Ovary (tissue), 9 donors: ENCODE measurements around the gene RAD52. TPM values are rescaled to one million over a fixed set of nuclear protein-coding genes. Genes with fewer than 3 reads are reported as not detected.

ENCODE experiments used
- DNase-seq, 5 donors: peaks; one replicate each; pipeline ENCODE4 v3.0.0-alpha.2; 2019 to 2020
- H3K27ac ChIP-seq, 2 donors: fragments of 200-600 bp; one replicate each; pipeline versions ENCODE4 v1.5.1 to v1.8.0; 2019 to 2022
- H3K27me3 ChIP-seq: fragments of 200-600 bp; one replicate; pipeline ENCODE4 v1.8.0; 2022
- H3K36me3 ChIP-seq: fragments of 200-600 bp; sonication (generic); one replicate; pipeline ENCODE4 v1.5.1; 2019
- H3K4me1 ChIP-seq: one replicate; pipeline ENCODE4 v1.8.1; 2013; ENCODE audit warnings: mild to moderate bottlenecking, moderate library complexity; ENCODE audit not compliant: insufficient read depth
- H3K4me3 ChIP-seq: fragments of 200-600 bp; sonication (generic); one replicate; pipeline ENCODE4 v1.5.1; 2017
- H3K9me3 ChIP-seq, 2 donors: fragments of 200-600 bp in 1 of 2; sonication (generic) in 1 of 2; one replicate each; pipeline versions ENCODE4 v1.5.1 to v1.8.1; 2013 to 2019; ENCODE audit warnings: mild to moderate bottlenecking in 1 of 2, moderate library complexity in 1 of 2
- EP300 ChIP-seq: sonication (generic); formaldehyde crosslinking; IDR thresholded peaks from one replicate; pipeline ENCODE4 v1.6.1; 2017; ENCODE audit warnings: antibody characterized with exemption
- POLR2A ChIP-seq: fragments of 450-650 bp; IDR thresholded peaks from one replicate; pipeline ENCODE4 v1.6.1; 2017; ENCODE audit warnings: antibody characterized with exemption, mild to moderate bottlenecking, moderate library complexity
- WGBS, 3 donors: extraction: QIAGEN DNeasy Blood & Tissue Kit in 1 of 3; methylation state at CpG; one replicate each; pipeline versions ENCODE4 v1.1.5 to v1.1.7; 2013 to 2017; 5-methylcytosine and 5-hydroxymethylcytosine counted together
- intact Hi-C, 4 donors: fragments of 100-400 bp; cut with DNase I; formaldehyde crosslinking; loops; one replicate each; pipeline versions ENCODE4 v1.11.0 to v1.15.1; 2022 to 2023
- polyA plus RNA-seq, 2 donors: library from polyadenylated mRNA; stranded (reverse); fragments of 200-250 nt in 1 of 2; fragments of 350-450 nt in 1 of 2; fragmentation: Illumina TruSeq in 1 of 2; extraction: RNeasy Lipid Tissue Mini Kit (QIAGEN cat#74804) in 1 of 2; gene quantifications; one replicate each; pipeline ENCODE4 v1.2.3, GENCODE V29; 2013 to 2014
- total RNA-seq, 7 donors: library from RNA; depleted of rRNA in 2 of 7; stranded (reverse); fragments of >200 nt in 2 of 7; fragmentation: NEBNext Ultra II Directional in 3 of 7; extraction: Animal tissue kit (Norgen Biotek cat#: 25700) in 3 of 7; gene quantifications; one replicate each; pipeline versions ENCODE4 v1.1.0 to v1.2.4, GENCODE V29; 2016 to 2023
- TF ChIP-seq, protein P1 (sequence below), 3 donors: fragments of 450-650 bp in 2 of 3; fragments of 200-600 bp in 1 of 3; IDR thresholded peaks; one replicate each; pipeline versions ENCODE4 v1.5.1 to v1.8.0; 2016 to 2022; ENCODE audit warnings: antibody characterized with exemption in 3 of 3, mild to moderate bottlenecking in 1 of 3
- donor health status: DM: no; HTN: no; CAD: no; lungs with moderate emphysema.
- donor health status: DM: no; HTN: no; CAD: no.
- donor health status: Bipolar disorder and iron deficiency.
- donor health status: DM: yes; HTN: yes; CAD: no.
- donor health status: DM: no; HTN: no; CAD: no.
- donor health status: DM: yes; HTN: yes; CAD: no.

The RAD52 gene
- total and polyA plus RNA-seq, 9 donors = 8.9 to 20.2 (median 13.0) TPM

DNA sequence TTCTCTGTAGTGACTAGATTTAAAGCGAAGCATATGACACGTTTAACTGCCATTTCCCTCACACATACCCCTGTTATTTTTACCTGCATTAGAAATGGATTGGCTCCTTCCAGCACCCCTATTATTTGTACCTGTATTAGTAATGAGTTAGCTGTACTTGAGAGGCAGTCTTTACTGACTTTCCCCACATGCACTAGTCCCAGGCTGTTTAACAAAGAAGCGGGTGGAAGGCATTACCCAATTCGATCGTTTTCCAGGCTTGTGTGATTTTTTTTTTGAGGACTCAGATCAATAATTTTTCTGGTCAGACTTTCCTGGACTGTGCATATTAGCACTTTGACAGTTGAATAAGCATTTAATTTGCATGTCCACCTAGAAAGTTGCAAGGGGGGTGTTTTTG, 46.4 kb downstream of the RAD52 start:
- TF ChIP-seq POLR2A = no peak
- TF ChIP-seq EP300 = no peak
- TF ChIP-seq, protein P1, sequence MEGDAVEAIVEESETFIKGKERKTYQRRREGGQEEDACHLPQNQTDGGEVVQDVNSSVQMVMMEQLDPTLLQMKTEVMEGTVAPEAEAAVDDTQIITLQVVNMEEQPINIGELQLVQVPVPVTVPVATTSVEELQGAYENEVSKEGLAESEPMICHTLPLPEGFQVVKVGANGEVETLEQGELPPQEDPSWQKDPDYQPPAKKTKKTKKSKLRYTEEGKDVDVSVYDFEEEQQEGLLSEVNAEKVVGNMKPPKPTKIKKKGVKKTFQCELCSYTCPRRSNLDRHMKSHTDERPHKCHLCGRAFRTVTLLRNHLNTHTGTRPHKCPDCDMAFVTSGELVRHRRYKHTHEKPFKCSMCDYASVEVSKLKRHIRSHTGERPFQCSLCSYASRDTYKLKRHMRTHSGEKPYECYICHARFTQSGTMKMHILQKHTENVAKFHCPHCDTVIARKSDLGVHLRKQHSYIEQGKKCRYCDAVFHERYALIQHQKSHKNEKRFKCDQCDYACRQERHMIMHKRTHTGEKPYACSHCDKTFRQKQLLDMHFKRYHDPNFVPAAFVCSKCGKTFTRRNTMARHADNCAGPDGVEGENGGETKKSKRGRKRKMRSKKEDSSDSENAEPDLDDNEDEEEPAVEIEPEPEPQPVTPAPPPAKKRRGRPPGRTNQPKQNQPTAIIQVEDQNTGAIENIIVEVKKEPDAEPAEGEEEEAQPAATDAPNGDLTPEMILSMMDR (IDR thresholded peaks at IDR 0.05) = no peak
- Histone ChIP-seq H3K27me3 (no peaks in the 10 kb centered on the region), H3K9me3 (no peaks in the 10 kb centered on the region), H3K4me3 (no peak overlapping the region), H3K27ac (no peak overlapping the region), H3K4me1 (no peaks in the 10 kb centered on the region), H3K36me3 (no peaks in the 10 kb centered on the region)
- WGBS, 3 donors = 75 to 85% (median 83%) methylated on average over 5 of the region's 5 CpGs
- no peak for DNase-seq
- intact Hi-C loops = no loop called here

DNA sequence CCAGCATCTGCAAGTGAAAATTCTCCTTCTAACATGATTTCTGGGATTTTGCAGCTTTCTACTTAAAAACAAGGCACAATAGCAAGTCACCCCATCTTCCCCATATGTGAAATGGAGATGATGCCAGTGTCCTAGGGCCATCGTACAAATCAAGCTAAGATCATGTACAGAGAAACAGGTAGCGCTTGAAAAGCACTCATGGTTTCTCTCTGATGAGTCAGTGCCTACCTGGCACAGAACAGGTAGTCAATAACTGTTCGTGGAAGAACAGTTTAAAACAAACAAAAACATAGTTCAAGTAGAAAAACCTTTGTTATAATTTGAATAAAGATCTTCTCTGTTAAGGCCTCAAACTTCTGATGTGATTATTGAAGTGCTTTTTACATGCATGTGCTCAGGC, 46.9 kb downstream of the RAD52 start:
- Histone ChIP-seq H3K36me3 (no peaks in the 10 kb centered on the region), H3K4me1 (no peaks in the 10 kb centered on the region), H3K9me3 (no peaks in the 10 kb centered on the region), H3K27ac (no peak overlapping the region), H3K27me3 (no peaks in the 10 kb centered on the region), H3K4me3 (no peak overlapping the region)
- intact Hi-C loops = no loop called here
- TF ChIP-seq, protein P1 (IDR thresholded peaks at IDR 0.05) = no peak
- TF ChIP-seq EP300 (no peak), POLR2A (no peak)
- 82 to 91% (median 86%) methylated on average over 3 of the region's 3 CpGs for WGBS, 3 donors
- DNase-seq = no peak

DNA sequence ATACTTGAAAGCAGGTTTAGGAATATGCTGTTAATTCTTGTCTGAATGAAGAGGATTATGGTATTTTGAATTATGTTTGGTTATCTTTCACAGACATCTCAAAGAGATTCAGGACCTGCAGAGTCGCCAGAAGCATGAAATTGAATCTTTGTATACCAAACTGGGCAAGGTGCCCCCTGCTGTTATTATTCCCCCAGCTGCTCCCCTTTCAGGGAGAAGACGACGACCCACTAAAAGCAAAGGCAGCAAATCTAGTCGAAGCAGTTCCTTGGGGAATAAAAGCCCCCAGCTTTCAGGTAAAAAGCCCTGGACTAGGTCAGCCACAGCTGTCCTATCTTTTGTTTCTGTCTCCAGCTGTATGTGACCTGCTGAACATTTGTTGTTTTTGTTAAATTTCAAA, 52.1 kb downstream of the RAD52 start:
- Histone ChIP-seq H3K27ac (no peak overlapping the region), H3K4me1 (no peaks in the 10 kb centered on the region), H3K4me3 (no peak overlapping the region), H3K27me3 (no peaks in the 10 kb centered on the region), H3K36me3 (no peaks in the 10 kb centered on the region), H3K9me3 (no peaks in the 10 kb centered on the region)
- DNase-seq = no peak
- intact Hi-C loops = no loop called here
- 47 to 77% (median 74%) methylated on average over 4 of the region's 4 CpGs for WGBS, 3 donors
- TF ChIP-seq EP300 (no peak), POLR2A (no peak)
- TF ChIP-seq, protein P1 (IDR thresholded peaks at IDR 0.05) = no peak

DNA sequence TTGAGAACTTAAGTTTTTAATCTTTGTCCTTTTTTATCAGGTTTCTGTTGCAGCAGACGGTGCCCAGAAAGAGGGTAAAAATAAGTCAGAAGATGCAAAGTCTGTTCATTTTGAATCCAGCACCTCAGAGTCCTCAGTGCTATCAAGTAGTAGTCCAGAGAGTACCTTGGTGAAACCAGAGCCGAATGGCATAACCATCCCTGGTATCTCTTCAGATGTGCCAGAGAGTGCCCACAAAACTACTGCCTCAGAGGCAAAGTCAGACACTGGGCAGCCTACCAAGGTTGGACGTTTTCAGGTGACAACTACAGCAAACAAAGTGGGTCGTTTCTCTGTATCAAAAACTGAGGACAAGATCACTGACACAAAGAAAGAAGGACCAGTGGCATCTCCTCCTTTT, 53.5 kb downstream of the RAD52 start:
- no peaks in the 10 kb centered on the region for H3K36me3 ChIP-seq
- no peak for DNase-seq
- no peaks in the 10 kb centered on the region for H3K27me3 ChIP-seq
- H3K4me3 ChIP-seq = no peak overlapping the region
- H3K27ac ChIP-seq = no peak overlapping the region
- no peaks in the 10 kb centered on the region for H3K9me3 ChIP-seq
- TF ChIP-seq, protein P1 (IDR thresholded peaks at IDR 0.05) = no peak
- TF ChIP-seq POLR2A (no peak), EP300 (no peak)
- WGBS, 3 donors = 70 to 76% (median 72%) methylated on average over 4 of the region's 4 CpGs
- no peaks in the 10 kb centered on the region for H3K4me1 ChIP-seq
- intact Hi-C loops = no loop called here

DNA sequence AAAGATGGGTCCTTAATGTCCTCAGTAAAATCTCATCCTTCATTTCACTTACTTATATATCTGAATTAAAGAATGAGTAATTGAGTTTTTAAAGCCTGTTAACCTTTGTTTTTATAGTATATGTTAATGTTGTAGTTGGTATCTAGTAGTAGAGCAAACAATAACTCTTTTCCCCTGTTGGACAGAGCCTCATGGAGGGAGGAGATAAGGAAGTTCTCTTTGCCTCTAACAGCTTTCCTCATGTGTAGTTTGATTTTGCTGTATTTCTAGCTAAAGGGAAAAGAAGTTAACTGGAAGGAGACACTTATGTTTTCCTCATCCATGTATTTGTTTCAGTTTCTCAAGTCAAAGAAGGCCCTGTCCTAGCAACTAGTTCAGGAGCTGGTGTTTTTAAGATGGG, 55.3 kb downstream of the RAD52 start:
- H3K27me3 ChIP-seq = no peaks in the 10 kb centered on the region
- H3K4me3 ChIP-seq = no peak overlapping the region
- no peaks in the 10 kb centered on the region for H3K4me1 ChIP-seq
- H3K36me3 ChIP-seq = no peaks in the 10 kb centered on the region
- H3K27ac ChIP-seq = no peak overlapping the region
- TF ChIP-seq POLR2A (no peak), EP300 (no peak)
- intact Hi-C loops = no loop called here
- H3K9me3 ChIP-seq = no peaks in the 10 kb centered on the region
- no peak for DNase-seq
